WTC11 (cell line): Measurements from ENCODE around the gene RAP1GDS1.

ENCODE experiments used
- ATF1 ChIP-seq: sonication (generic); formaldehyde crosslinking; IDR thresholded peaks from 2 replicates; pipeline ENCODE4 v1.8.1; 2023; ENCODE audit warnings: mild to moderate bottlenecking, moderate library complexity, missing genetic modification reagents
- ATF2 ChIP-seq: sonication (generic); formaldehyde crosslinking; IDR thresholded peaks from 2 replicates; pipeline ENCODE4 v1.8.1; 2022; ENCODE audit warnings: low read depth, missing genetic modification reagents, borderline replicate concordance
- CREB1 ChIP-seq: sonication (generic); formaldehyde crosslinking; IDR thresholded peaks from 2 replicates; pipeline ENCODE4 v1.8.0; 2023; ENCODE audit warnings: mild to moderate bottlenecking, missing genetic modification reagents
- CTCF ChIP-seq: fragments of 200-600 bp; IDR thresholded peaks from 2 replicates; pipeline ENCODE4 v1.8.0; 2022; ENCODE audit warnings: antibody characterized with exemption
- E2F4 ChIP-seq: sonication (generic); formaldehyde crosslinking; IDR thresholded peaks from 2 replicates; pipeline ENCODE4 v1.8.1; 2022; ENCODE audit warnings: low read depth, mild to moderate bottlenecking, moderate library complexity, missing genetic modification reagents, borderline replicate concordance
- FOXP4 ChIP-seq: sonication (generic); formaldehyde crosslinking; IDR thresholded peaks from 2 replicates; pipeline ENCODE4 v1.8.0; 2022; ENCODE audit warnings: mild to moderate bottlenecking, missing genetic modification reagents
- JUN ChIP-seq: sonication (generic); formaldehyde crosslinking; IDR thresholded peaks from 2 replicates; pipeline ENCODE4 v1.8.0; 2023; ENCODE audit warnings: mild to moderate bottlenecking, missing genetic modification reagents
- MLX ChIP-seq: sonication (generic); formaldehyde crosslinking; IDR thresholded peaks from 2 replicates; pipeline ENCODE4 v1.8.1; 2023; ENCODE audit warnings: mild to moderate bottlenecking, missing genetic modification reagents, moderate library complexity
- STAT6 ChIP-seq: sonication (generic); formaldehyde crosslinking; conservative IDR thresholded peaks from 2 replicates; pipeline ENCODE4 v1.8.1; 2023; ENCODE audit warnings: mild to moderate bottlenecking, low read depth, missing genetic modification reagents, moderate library complexity
- USF2 ChIP-seq: sonication (generic); formaldehyde crosslinking; IDR thresholded peaks from 2 replicates; pipeline ENCODE4 v1.8.1; 2023; ENCODE audit warnings: mild to moderate bottlenecking, missing genetic modification reagents, moderate library complexity
- ZBTB43 ChIP-seq: sonication (generic); formaldehyde crosslinking; IDR thresholded peaks from 2 replicates; pipeline ENCODE4 v1.8.1; 2023; ENCODE audit warnings: mild to moderate bottlenecking, missing genetic modification reagents
- ZNF512 ChIP-seq: sonication (generic); formaldehyde crosslinking; IDR thresholded peaks from 2 replicates; pipeline ENCODE4 v1.8.1; 2022; ENCODE audit warnings: missing genetic modification reagents, borderline replicate concordance

- TF ChIP-seq FOXP4 (CRISPR knock-in tag) (no peak), ATF2 (CRISPR knock-in tag) (no peak), CTCF (no peak), MLX (CRISPR knock-in tag) (no peak), JUN (CRISPR knock-in tag) (no peak), CREB1 (CRISPR knock-in tag) (no peak), E2F4 (CRISPR knock-in tag) (no peak), ZNF512 (CRISPR knock-in tag) (no peak), ZBTB43 (CRISPR knock-in tag) (no peak), STAT6 (CRISPR knock-in tag) (no peak), ATF1 (CRISPR knock-in tag) (no peak), USF2 (CRISPR knock-in tag) (no peak)
These were observed 14.0 kb downstream of the RAP1GDS1 start for GRCh38 chr4:98275145-98275544.
